GM23248 (cell line): ENCODE results near the gene MYOD1.

Source experiments
- EZH2 ChIP-seq: fragments of 200-600 bp; sonication (generic); IDR thresholded peaks from 2 replicates; pipeline ENCODE4 v1.6.1; 2018; ENCODE audit warnings: antibody characterized with exemption, mild to moderate bottlenecking; ENCODE audit not compliant: insufficient read depth, poor library complexity, severe bottlenecking
- EZH2phosphoT487 ChIP-seq: fragments of 200-600 bp; sonication (generic); IDR thresholded peaks from 2 replicates; pipeline ENCODE4 v1.6.1; 2018; ENCODE audit warnings: antibody characterized with exemption, moderate library complexity, mild to moderate bottlenecking, low read depth; ENCODE audit not compliant: insufficient read depth

- no peak for TF ChIP-seq EZH2
- no peak for TF ChIP-seq EZH2phosphoT487
Observed at GRCh38 chr11:17755891-17756290, 36.5 kb downstream of the MYOD1 start.
